ENCODE data around the gene PAF1.

PAF1 gene

GRCh38 chr19:39356647-39357046 lies 34.3 kb downstream of the PAF1 start:
- TF ChIP-seq, protein P1, sequence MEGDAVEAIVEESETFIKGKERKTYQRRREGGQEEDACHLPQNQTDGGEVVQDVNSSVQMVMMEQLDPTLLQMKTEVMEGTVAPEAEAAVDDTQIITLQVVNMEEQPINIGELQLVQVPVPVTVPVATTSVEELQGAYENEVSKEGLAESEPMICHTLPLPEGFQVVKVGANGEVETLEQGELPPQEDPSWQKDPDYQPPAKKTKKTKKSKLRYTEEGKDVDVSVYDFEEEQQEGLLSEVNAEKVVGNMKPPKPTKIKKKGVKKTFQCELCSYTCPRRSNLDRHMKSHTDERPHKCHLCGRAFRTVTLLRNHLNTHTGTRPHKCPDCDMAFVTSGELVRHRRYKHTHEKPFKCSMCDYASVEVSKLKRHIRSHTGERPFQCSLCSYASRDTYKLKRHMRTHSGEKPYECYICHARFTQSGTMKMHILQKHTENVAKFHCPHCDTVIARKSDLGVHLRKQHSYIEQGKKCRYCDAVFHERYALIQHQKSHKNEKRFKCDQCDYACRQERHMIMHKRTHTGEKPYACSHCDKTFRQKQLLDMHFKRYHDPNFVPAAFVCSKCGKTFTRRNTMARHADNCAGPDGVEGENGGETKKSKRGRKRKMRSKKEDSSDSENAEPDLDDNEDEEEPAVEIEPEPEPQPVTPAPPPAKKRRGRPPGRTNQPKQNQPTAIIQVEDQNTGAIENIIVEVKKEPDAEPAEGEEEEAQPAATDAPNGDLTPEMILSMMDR (IDR thresholded peaks at IDR 0.05), result no peak

GRCh38 chr19:39356073-39356472 lies 34.8 kb downstream of the PAF1 start:
- TF ChIP-seq, protein P1 (IDR thresholded peaks at IDR 0.05), result no peak

- TF ChIP-seq, protein P1 (IDR thresholded peaks at IDR 0.05), result no peak
These were observed 35.7 kb downstream of the PAF1 start for GRCh38 chr19:39355253-39355652.

GRCh38 chr19:39352381-39353255 lies 38.3 kb downstream of the PAF1 start:
- TF ChIP-seq, protein P1 (IDR thresholded peaks at IDR 0.05), result no peak

DNA sequence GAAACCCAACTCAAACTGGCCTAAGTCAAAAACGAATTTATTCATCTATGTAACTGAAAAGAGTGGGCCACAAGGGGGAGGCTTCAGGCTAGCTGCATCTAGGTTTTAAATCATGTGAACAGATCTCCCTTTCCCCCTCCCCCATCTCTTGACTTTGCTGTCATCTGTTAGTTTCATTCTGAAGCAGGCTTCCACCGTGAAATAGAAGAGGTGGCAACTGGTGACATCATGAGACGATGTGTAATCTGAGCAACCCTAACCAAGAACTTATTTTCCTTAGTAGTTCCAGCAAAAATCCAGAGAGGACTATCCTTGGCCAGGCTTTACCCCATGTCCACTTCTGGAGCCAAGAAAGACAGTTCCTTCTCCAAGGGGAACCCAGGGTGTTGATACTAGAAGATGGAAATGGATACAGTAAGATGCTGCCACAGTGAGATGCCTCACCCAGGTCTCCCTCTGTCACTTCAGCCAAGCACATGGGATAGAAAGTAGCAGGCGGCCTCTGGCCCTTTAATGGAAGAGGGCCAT lies 39.3 kb downstream of the PAF1 start:
- TF ChIP-seq, protein P1 (IDR thresholded peaks at IDR 0.05), result no peak

DNA sequence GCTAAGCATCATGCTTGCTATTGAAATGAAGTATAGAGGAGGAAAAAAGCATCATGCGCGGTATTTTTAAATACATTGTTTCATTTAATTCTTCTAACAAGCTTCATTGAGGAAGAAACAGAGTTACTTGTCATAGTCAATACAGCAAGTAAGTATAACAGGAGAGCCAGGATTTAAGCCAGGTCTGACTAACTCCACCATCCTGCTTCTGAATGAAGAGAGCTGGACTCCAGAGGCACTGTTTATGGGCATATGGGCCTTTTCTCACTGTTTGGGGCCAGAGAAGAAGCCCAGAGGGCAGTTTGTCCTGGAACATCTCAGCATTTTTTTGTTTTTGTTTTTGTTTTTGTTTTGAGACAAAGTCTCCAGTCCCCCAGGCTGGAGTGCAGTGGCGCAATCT lies 40.8 kb downstream of the PAF1 start:
- TF ChIP-seq, protein P1 (IDR thresholded peaks at IDR 0.05), result no peak

- TF ChIP-seq, protein P1 (IDR thresholded peaks at IDR 0.05), result no peak
These were observed 41.6 kb downstream of the PAF1 start for GRCh38 chr19:39349326-39349725.

Measured in LNCAP (cell line).